SU-DHL-6 (cell line): ENCODE data around the gene ATE1.

Experiments used
- H2AFZ ChIP-seq: fragments of 200-600 bp; sonication (generic); 2 replicates; pipeline ENCODE4 v1.6.1; 2014; ENCODE audit warnings: low read depth, mild to moderate bottlenecking, moderate library complexity, mixed read lengths, antibody characterized with exemption, low read length; ENCODE audit not compliant: severe bottlenecking
- H3F3A ChIP-seq: fragments of 200-600 bp; shearing (Covaris generic); 2 replicates; pipeline ENCODE4 v1.6.0; 2016; ENCODE audit warnings: antibody characterized with exemption, mild to moderate bottlenecking; ENCODE audit not compliant: insufficient read depth
- H3K27ac ChIP-seq: fragments of 200-600 bp; sonication (generic); 2 replicates; pipeline ENCODE4 v1.5.1; 2016; ENCODE audit warnings: low read depth, mild to moderate bottlenecking, low read length, moderate library complexity, mixed read lengths
- H3K27me3 ChIP-seq: fragments of 200-600 bp; sonication (generic), shearing (Covaris generic); 2 replicates; pipeline ENCODE4 v1.6.0; 2014; ENCODE audit warnings: mild to moderate bottlenecking, low read length
- H3K36me3 ChIP-seq: fragments of 200-600 bp; sonication (generic); 2 replicates; pipeline ENCODE4 v1.6.1; 2014; ENCODE audit warnings: mild to moderate bottlenecking, low read length, mixed read lengths
- H3K4me2 ChIP-seq: fragments of 300-600, 200-600 bp; shearing (Covaris generic), sonication (generic); 2 replicates; pipeline ENCODE4 v1.6.0; 2014; ENCODE audit warnings: low read length, low read depth, mild to moderate bottlenecking; ENCODE audit not compliant: poor library complexity, severe bottlenecking
- H3K4me3 ChIP-seq: fragments of 200-600 bp; sonication (generic); 2 replicates; pipeline ENCODE4 v1.5.1; 2014; ENCODE audit warnings: antibody characterized with exemption, low read length, mild to moderate bottlenecking, mixed read lengths; ENCODE audit not compliant: insufficient read depth, poor library complexity, severe bottlenecking
- H3K79me2 ChIP-seq: fragments of 200-600 bp; sonication (generic); 2 replicates; pipeline ENCODE4 v1.6.1; 2014; ENCODE audit warnings: mild to moderate bottlenecking, low read length, moderate library complexity; ENCODE audit not compliant: insufficient read depth
- H3K9ac ChIP-seq: fragments of 200-600 bp; sonication (generic); 2 replicates; pipeline ENCODE4 v1.7.0; 2014; ENCODE audit warnings: mild to moderate bottlenecking, low read length
- H3K9me2 ChIP-seq: fragments of 200-600 bp; sonication (generic); replicated peaks from 2 replicates; pipeline ENCODE4 v1.6.1; 2014; ENCODE audit warnings: low read length; ENCODE audit not compliant: insufficient read depth
- H3K9me3 ChIP-seq: fragments of 200-600 bp; sonication (generic); 2 replicates; pipeline ENCODE4 v1.6.1; 2014; ENCODE audit warnings: low read length, mixed read lengths; ENCODE audit not compliant: insufficient read depth
- H4K20me1 ChIP-seq: fragments of 200-600 bp; sonication (generic); 2 replicates; pipeline ENCODE4 v1.6.1; 2014; ENCODE audit warnings: low read depth, mild to moderate bottlenecking, antibody characterized with exemption, low read length, moderate library complexity, mixed read lengths
- CTCF ChIP-seq: fragments of 200-600 bp; sonication (generic); IDR thresholded peaks from one replicate; pipeline ENCODE4 v1.5.1; 2017; ENCODE audit warnings: antibody characterized with exemption, mild to moderate bottlenecking, low read length, moderate library complexity; ENCODE audit not compliant: insufficient read depth, poor library complexity, severe bottlenecking
- EZH2phosphoT487 ChIP-seq: fragments of 200-600 bp; sonication (generic), shearing (Covaris generic); conservative IDR thresholded peaks from 2 replicates; pipeline ENCODE4 v1.6.1; 2018; ENCODE audit warnings: mild to moderate bottlenecking, antibody characterized with exemption, low read length, moderate library complexity, mixed read lengths

Gene ATE1

GRCh38 chr10:121747163-121747775 lies 180.6 kb downstream of the ATE1 start:
- no peaks in the 10 kb centered on the region for H3K9me3 ChIP-seq
- TF ChIP-seq CTCF (no peak), EZH2phosphoT487 (no peak)
- H3F3A ChIP-seq: no peaks in the 10 kb centered on the region
- H3K36me3 ChIP-seq: no peaks in the 10 kb centered on the region
- H3K27me3 ChIP-seq: no peaks in the 10 kb centered on the region
- no peaks in the 10 kb centered on the region for H3K9me2 ChIP-seq
- H2AFZ ChIP-seq: no peak overlapping the region
- no peak overlapping the region for H3K4me2 ChIP-seq
- no peaks in the 10 kb centered on the region for H3K79me2 ChIP-seq
- H3K9ac ChIP-seq: no peak overlapping the region
- H3K4me3 ChIP-seq: no peak overlapping the region
- 0 out of 2 replicates have a peak, but pooled peaks cover 4% of the 10 kb centered on the region for H4K20me1 ChIP-seq
- no peak overlapping the region for H3K27ac ChIP-seq

DNA sequence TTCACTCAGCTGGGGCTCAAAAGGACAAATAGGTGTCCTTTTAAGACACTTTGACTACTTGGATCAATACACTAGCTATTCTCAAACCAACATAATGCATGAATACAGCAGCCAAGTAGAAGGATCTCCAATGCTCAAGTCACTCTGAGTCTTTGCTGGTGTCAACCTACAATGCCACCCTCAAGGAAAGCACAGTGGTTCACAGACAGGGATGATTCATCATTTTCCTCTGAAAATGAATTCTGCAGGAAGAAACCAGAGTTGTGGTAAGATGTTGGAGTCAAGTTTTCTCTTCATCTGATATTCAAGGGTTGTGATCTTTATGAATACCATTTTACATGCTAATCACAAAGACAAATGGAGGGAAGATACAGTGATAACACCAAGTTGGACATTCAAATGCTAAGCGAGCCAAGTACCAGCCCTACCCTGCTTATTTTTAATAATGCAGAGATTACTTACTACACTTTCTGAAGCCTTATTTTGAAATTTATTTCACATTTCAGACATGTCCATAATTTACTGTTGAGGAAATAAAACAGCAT lies 186.5 kb downstream of the ATE1 start:
- Histone ChIP-seq H3K79me2 (no peaks in the 10 kb centered on the region), H3K27ac (no peak overlapping the region), H3F3A (no peaks in the 10 kb centered on the region), H3K36me3 (no peaks in the 10 kb centered on the region), H3K9me3 (no peaks in the 10 kb centered on the region), H3K9me2 (no peaks in the 10 kb centered on the region), H3K9ac (no peak overlapping the region), H3K4me2 (no peak overlapping the region), H4K20me1 (no peaks in the 10 kb centered on the region), H3K27me3 (no peaks in the 10 kb centered on the region), H3K4me3 (no peak overlapping the region), H2AFZ (no peak overlapping the region)
- TF ChIP-seq CTCF: no peak
- TF ChIP-seq EZH2phosphoT487: no peak

DNA sequence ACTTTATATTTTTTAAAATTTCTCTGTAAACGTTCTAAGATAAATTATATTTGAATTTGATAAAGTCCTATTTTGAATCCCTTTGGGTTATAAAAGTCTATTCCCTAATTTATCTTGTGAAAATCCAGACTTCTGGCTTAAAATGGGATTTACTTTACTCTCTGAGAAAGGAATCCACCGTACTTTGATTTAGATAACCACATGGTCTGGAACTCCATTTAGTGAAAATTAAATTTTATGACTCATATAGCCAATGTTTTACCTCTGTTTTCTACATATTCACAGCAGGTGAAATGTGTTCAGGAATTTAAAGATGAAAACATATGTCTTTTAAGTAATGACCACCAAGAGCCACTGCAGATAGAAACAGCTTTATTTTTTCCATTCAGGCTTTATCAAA lies 187.8 kb downstream of the ATE1 start:
- H3K27me3 ChIP-seq: no peaks in the 10 kb centered on the region
- H3K27ac ChIP-seq: no peak overlapping the region
- no peaks in the 10 kb centered on the region for H3K79me2 ChIP-seq
- H3K4me2 ChIP-seq: no peak overlapping the region
- no peak overlapping the region for H2AFZ ChIP-seq
- TF ChIP-seq EZH2phosphoT487 (no peak), CTCF (no peak)
- H3K4me3 ChIP-seq: no peak overlapping the region
- no peaks in the 10 kb centered on the region for H3K9me2 ChIP-seq
- no peaks in the 10 kb centered on the region for H3F3A ChIP-seq
- no peak overlapping the region for H3K9ac ChIP-seq
- no peaks in the 10 kb centered on the region for H4K20me1 ChIP-seq
- H3K36me3 ChIP-seq: no peaks in the 10 kb centered on the region
- no peaks in the 10 kb centered on the region for H3K9me3 ChIP-seq
